ENCODE measurements around the gene TRIM44.

- TF ChIP-seq, protein P1, sequence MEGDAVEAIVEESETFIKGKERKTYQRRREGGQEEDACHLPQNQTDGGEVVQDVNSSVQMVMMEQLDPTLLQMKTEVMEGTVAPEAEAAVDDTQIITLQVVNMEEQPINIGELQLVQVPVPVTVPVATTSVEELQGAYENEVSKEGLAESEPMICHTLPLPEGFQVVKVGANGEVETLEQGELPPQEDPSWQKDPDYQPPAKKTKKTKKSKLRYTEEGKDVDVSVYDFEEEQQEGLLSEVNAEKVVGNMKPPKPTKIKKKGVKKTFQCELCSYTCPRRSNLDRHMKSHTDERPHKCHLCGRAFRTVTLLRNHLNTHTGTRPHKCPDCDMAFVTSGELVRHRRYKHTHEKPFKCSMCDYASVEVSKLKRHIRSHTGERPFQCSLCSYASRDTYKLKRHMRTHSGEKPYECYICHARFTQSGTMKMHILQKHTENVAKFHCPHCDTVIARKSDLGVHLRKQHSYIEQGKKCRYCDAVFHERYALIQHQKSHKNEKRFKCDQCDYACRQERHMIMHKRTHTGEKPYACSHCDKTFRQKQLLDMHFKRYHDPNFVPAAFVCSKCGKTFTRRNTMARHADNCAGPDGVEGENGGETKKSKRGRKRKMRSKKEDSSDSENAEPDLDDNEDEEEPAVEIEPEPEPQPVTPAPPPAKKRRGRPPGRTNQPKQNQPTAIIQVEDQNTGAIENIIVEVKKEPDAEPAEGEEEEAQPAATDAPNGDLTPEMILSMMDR (IDR thresholded peaks at IDR 0.05): no peak
- TF ChIP-seq POLR2A (IDR thresholded peaks at IDR 0.05) (no peak), POLR2AphosphoS5 (IDR thresholded peaks at IDR 0.05) (no peak)
Observed at GRCh38 chr11:35814720-35815305, 152.2 kb downstream of the TRIM44 start.
